AML-193 (cell line): Measurements from ENCODE around the gene SOX6.

Experiments
- DNase-seq, 2 experiments: peaks; one replicate each; lab custom pipeline; 2025; lab: John Stamatoyannopoulos, UW

SOX6 gene

GRCh38 chr11:16271258-16271657 is 85.1 kb downstream of the SOX6 start:
- no peak for DNase-seq

GRCh38 chr11:16266021-16266420 is 90.3 kb downstream of the SOX6 start:
- no peak for DNase-seq

- DNase-seq, result no peak
These were observed 91.3 kb downstream of the SOX6 start for GRCh38 chr11:16265022-16265421.

- no peak for DNase-seq
These were observed 93.7 kb downstream of the SOX6 start for GRCh38 chr11:16262645-16262955.

- DNase-seq, result no peak
These were observed 94.3 kb downstream of the SOX6 start for GRCh38 chr11:16261836-16262644.

GRCh38 chr11:16252373-16252772 is 104.0 kb downstream of the SOX6 start:
- no peak for DNase-seq

- DNase-seq, result no peak
These were observed 108.1 kb downstream of the SOX6 start for GRCh38 chr11:16248248-16248647.

GRCh38 chr11:16242806-16243205 is 113.5 kb downstream of the SOX6 start:
- no peak for DNase-seq

GRCh38 chr11:16240687-16241086 is 115.7 kb downstream of the SOX6 start:
- no peak for DNase-seq

GRCh38 chr11:16239141-16240105 is 116.9 kb downstream of the SOX6 start:
- no peak for DNase-seq

- DNase-seq, result no peak
These were observed 130.1 kb downstream of the SOX6 start for GRCh38 chr11:16226245-16226644.

GRCh38 chr11:16225623-16226022 is 130.7 kb downstream of the SOX6 start:
- DNase-seq, result no peak

GRCh38 chr11:16223558-16223957 is 132.8 kb downstream of the SOX6 start:
- DNase-seq, result no peak

GRCh38 chr11:16217631-16218030 is 138.7 kb downstream of the SOX6 start:
- no peak for DNase-seq

GRCh38 chr11:16216831-16217230 is 139.5 kb downstream of the SOX6 start:
- no peak for DNase-seq

GRCh38 chr11:16215352-16215751 is 141.0 kb downstream of the SOX6 start:
- DNase-seq, result no peak

- DNase-seq, result no peak
These were observed 144.9 kb downstream of the SOX6 start for GRCh38 chr11:16211407-16211806.

- no peak for DNase-seq
These were observed 152.1 kb downstream of the SOX6 start for GRCh38 chr11:16204261-16204660.

- no peak for DNase-seq
These were observed 160.7 kb downstream of the SOX6 start for GRCh38 chr11:16195651-16196050.

- DNase-seq, result no peak
These were observed 161.8 kb downstream of the SOX6 start for GRCh38 chr11:16194566-16194965.

- DNase-seq, result no peak
These were observed 162.4 kb downstream of the SOX6 start for GRCh38 chr11:16193897-16194381.

- DNase-seq, result no peak
These were observed 164.5 kb downstream of the SOX6 start for GRCh38 chr11:16191868-16192240.
